ENCODE measurements around the gene NKX1-1.

DNA sequence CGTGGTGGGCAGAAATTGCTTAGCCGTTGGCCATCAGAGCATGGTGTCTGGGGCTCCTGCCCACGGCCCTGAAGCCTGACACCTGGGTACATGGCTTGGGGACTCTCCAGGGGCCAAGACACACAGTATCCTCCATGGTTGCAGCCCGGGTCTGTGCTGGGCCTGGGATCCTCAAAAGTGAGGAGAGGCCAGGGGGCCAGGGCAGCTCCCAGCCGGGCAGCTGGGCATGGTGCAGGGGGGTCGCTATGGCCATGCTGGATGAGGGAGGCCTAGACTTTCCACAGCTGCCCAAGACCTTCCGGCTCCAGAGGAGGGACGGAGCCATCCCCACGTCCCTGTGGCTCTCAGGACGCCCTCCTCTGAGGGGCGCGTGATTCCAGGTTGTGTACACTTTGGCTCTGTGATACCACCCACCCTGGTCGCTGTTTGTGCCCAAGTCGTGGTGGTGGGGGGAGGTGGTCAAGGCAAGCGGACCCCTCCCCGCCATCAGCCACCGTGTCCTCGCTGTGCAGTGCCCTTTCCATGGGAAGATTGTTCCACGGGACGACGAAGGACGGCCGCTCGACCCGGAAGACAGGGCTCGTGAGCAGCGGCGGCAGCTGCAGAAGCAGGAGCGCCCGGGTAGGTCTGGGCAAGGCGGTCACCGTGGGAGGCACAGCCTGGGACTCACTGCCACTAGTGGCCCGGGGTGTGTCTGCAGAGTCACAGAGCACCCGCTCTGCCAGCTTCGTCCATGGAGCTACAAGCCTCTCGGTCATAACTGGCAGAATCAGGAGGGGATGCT lies 25.7 kb downstream of the NKX1-1 start:
- TF ChIP-seq, protein P1, sequence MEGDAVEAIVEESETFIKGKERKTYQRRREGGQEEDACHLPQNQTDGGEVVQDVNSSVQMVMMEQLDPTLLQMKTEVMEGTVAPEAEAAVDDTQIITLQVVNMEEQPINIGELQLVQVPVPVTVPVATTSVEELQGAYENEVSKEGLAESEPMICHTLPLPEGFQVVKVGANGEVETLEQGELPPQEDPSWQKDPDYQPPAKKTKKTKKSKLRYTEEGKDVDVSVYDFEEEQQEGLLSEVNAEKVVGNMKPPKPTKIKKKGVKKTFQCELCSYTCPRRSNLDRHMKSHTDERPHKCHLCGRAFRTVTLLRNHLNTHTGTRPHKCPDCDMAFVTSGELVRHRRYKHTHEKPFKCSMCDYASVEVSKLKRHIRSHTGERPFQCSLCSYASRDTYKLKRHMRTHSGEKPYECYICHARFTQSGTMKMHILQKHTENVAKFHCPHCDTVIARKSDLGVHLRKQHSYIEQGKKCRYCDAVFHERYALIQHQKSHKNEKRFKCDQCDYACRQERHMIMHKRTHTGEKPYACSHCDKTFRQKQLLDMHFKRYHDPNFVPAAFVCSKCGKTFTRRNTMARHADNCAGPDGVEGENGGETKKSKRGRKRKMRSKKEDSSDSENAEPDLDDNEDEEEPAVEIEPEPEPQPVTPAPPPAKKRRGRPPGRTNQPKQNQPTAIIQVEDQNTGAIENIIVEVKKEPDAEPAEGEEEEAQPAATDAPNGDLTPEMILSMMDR (IDR thresholded peaks at IDR 0.05; ENCODE audit: low read depth, low read length, poor library complexity, severe bottlenecking), result no peak
- no peak for TF ChIP-seq EZH2phosphoT487 (IDR thresholded peaks at IDR 0.05; ENCODE audit: borderline replicate concordance, low read length)
